GM19023 (cell line): ENCODE results near the gene COA3.
"Not testable (repeated sequence)": the region's sequence is repeated elsewhere in the genome, so short reads cannot be mapped to it uniquely, and the experiment has no call there.

Experiments used
- ATAC-seq: cut with Tn5 transposase; IDR thresholded peaks from one replicate; pipeline ENCODE4 v1.9.1; 2021; ENCODE audit warnings: mild to moderate bottlenecking, moderate library complexity; ENCODE audit not compliant: unreplicated experiment

The COA3 gene

GRCh38 chr17:42782166-42783061, 16.1 kb downstream of the COA3 start:
- ATAC-seq = no peak

GRCh38 chr17:42781639-42782165, 16.8 kb downstream of the COA3 start:
- ATAC-seq = no peak

- ATAC-seq = no peak
Observed at GRCh38 chr17:42780851-42781638, 17.5 kb downstream of the COA3 start.

GRCh38 chr17:42779936-42780850, 18.3 kb downstream of the COA3 start, which contains the start of gene WNK4:
WNK4 (plus strand) TSS chr17:42780610; CDS start chr17:42780699, 89 bp downstream.
- ATAC-seq = no peak

GRCh38 chr17:42779304-42779935, 19.1 kb downstream of the COA3 start:
- ATAC-seq = no peak

- no peak for ATAC-seq
Observed at GRCh38 chr17:42778570-42778969, 19.9 kb downstream of the COA3 start.

GRCh38 chr17:42775534-42776098, 22.9 kb downstream of the COA3 start:
- no peak for ATAC-seq

GRCh38 chr17:42774066-42774745, 24.3 kb downstream of the COA3 start:
- ATAC-seq = no peak

- ATAC-seq = no peak
Observed at GRCh38 chr17:42773290-42774035, 25.0 kb downstream of the COA3 start, which contains the start of gene VPS25. VPS25 (plus strand) TSS chr17:42773449; CDS start chr17:42773476, 27 bp downstream.

GRCh38 chr17:42772945-42773289, 25.6 kb downstream of the COA3 start:
- ATAC-seq = no peak

- ATAC-seq = not testable (repeated sequence)
Observed at GRCh38 chr17:42769964-42770363, 28.5 kb downstream of the COA3 start.

GRCh38 chr17:42768006-42768405, 30.5 kb downstream of the COA3 start:
- not testable (repeated sequence) for ATAC-seq

GRCh38 chr17:42767512-42767911, 31.0 kb downstream of the COA3 start:
- no peak for ATAC-seq

GRCh38 chr17:42766124-42766523, 32.4 kb downstream of the COA3 start:
- ATAC-seq = no peak

GRCh38 chr17:42761638-42762037, 36.9 kb downstream of the COA3 start:
- ATAC-seq = no peak

- ATAC-seq = no peak
Observed at GRCh38 chr17:42760652-42761581, 37.6 kb downstream of the COA3 start, which contains the start of gene RAMP2. RAMP2 (plus strand) TSS chr17:42761227; CDS start chr17:42761262, 35 bp downstream.

- ATAC-seq = no peak
Observed at GRCh38 chr17:42759982-42760651, 38.4 kb downstream of the COA3 start.
